SKM-1 treated with dmso at 0.1 percent for 144 hours (cell line): ENCODE measurements around the gene ZFP2.

ENCODE experiments used
- DNase-seq: peaks from one replicate; lab custom pipeline; 2025; ENCODE audit not compliant: unreplicated experiment; lab: John Stamatoyannopoulos, UW

Gene ZFP2

GRCh38 chr5:178965465-178966055, 69.8 kb downstream of the ZFP2 start:
- no peak for DNase-seq

GRCh38 chr5:178981381-178981780, 85.7 kb downstream of the ZFP2 start:
- no peak for DNase-seq
